Common myeloid progenitor, CD34-positive (primary cell): ENCODE data around the gene RIN3.

ENCODE experiments used
- CTCF ChIA-PET: fragments of 350-600 bp; sonication (Branson Sonifier 250); formaldehyde crosslinking; loops from one replicate; lab custom pipeline; 2021; ENCODE audit warnings: antibody characterized with exemption; lab: Charles Lee
- POLR2A ChIA-PET: fragments of 350-600 bp; sonication (Branson Sonifier 250); formaldehyde crosslinking; loops from one replicate; lab custom pipeline; 2021; ENCODE audit warnings: antibody characterized with exemption; lab: Charles Lee
- DNase-seq, 3 donors: peaks; one replicate each; pipeline versions ENCODE4 v3.0.0 to v3.0.0-alpha.2; 2013
- H3K27ac ChIP-seq, 2 experiments: 1 replicate in 1 of 2; 2 replicates in 1 of 2; pipeline ENCODE4 v1.7.0; 2013; ENCODE audit warnings: inconsistent platforms in 2 of 2, low read length in 2 of 2, mild to moderate bottlenecking in 2 of 2, low read depth in 1 of 2, moderate library complexity in 1 of 2; ENCODE audit not compliant: severe bottlenecking in 2 of 2, insufficient read depth in 1 of 2, poor library complexity in 1 of 2
- H3K27me3 ChIP-seq, 5 experiments: replicated peaks in 2 of 5; 1 replicate in 3 of 5; 2 replicates in 2 of 5; pipeline versions ENCODE4 v1.6.1 to v1.7.0; 2013; ENCODE audit warnings: low read length in 4 of 5, mild to moderate bottlenecking in 2 of 5, moderate library complexity in 2 of 5, inconsistent platforms in 1 of 5; ENCODE audit not compliant: insufficient read depth in 5 of 5, control insufficient read depth in 4 of 5
- H3K36me3 ChIP-seq, 4 experiments: 1 replicate in 2 of 4; 2 replicates in 2 of 4; pipeline versions ENCODE4 v1.6.1 to v1.7.0; 2013; ENCODE audit warnings: low read length in 3 of 4, control low read depth in 1 of 4, mild to moderate bottlenecking in 1 of 4; ENCODE audit not compliant: control insufficient read depth in 4 of 4, insufficient read depth in 4 of 4
- H3K4me1 ChIP-seq, 4 experiments: 1 replicate in 3 of 4; 2 replicates in 1 of 4; pipeline versions ENCODE4 v1.6.1 to v1.7.1; 2013; ENCODE audit warnings: low read length in 3 of 4, mild to moderate bottlenecking in 3 of 4, control low read depth in 1 of 4, inconsistent platforms in 1 of 4, moderate library complexity in 1 of 4; ENCODE audit not compliant: control insufficient read depth in 4 of 4, insufficient read depth in 4 of 4; ENCODE audit errors: control extremely low read depth in 1 of 4
- H3K4me3 ChIP-seq, 7 experiments: 1 replicate in 4 of 7; 2 replicates in 3 of 7; pipeline versions ENCODE4 v1.5.1 to v1.7.0; 2013; ENCODE audit warnings: mild to moderate bottlenecking in 7 of 7, low read length in 6 of 7, moderate library complexity in 6 of 7, inconsistent platforms in 2 of 7, low read depth in 2 of 7, control low read depth in 1 of 7; ENCODE audit not compliant: insufficient read depth in 4 of 7, control insufficient read depth in 1 of 7; ENCODE audit errors: extremely low read depth in 1 of 7
- H3K9me3 ChIP-seq, 5 experiments: 1 replicate in 4 of 5; 2 replicates in 1 of 5; pipeline versions ENCODE4 v1.6.1 to v1.7.1; 2013; ENCODE audit warnings: low read length in 4 of 5, mild to moderate bottlenecking in 2 of 5, inconsistent platforms in 1 of 5, low read depth in 1 of 5, moderate library complexity in 1 of 5; ENCODE audit not compliant: control insufficient read depth in 4 of 5, insufficient read depth in 2 of 5; ENCODE audit errors: control extremely low read depth in 1 of 5
- WGBS: methylation state at CpG from one replicate; pipeline ENCODE4 v1.1.5; 2013; ENCODE audit not compliant: insufficient coverage; 5-methylcytosine and 5-hydroxymethylcytosine counted together

Gene RIN3

DNA sequence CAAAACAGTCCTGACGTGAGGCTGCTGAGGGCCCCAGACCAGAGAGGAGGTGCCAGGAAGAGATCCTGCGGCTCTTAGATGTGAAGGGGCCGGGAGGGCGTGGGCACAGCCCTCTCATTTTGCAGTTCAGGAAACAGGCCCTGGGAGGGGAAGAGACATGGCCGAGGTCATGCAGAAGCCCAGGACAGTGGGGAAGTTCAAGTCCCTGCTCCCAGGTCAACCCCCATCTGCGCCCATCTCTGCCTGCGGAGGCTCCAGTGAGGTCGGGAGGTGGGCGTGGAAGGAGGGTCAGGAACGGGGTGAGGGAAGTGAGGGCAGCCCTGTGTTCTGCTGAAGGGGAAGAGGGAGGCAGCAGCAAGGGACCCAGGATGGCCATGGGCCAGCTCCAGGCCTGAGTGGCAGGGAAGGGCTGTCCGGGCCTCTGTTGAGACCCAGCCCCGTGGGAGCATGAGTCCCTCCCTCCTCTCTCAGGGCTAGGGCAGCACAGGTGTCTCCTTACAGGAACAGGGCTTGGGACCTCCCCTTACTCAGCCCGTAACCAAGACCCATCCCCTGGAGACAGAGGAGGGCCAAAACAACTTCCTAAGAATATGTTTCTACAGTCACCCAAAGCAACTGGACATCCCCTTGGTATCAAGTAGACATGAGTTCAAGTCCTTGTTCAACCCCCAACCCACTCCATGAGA lies 144.0 kb downstream of the RIN3 start:
- peak overlapping the region in 1 of 2 experiments; percentile 77 for H3K27ac ChIP-seq
- H3K27me3 ChIP-seq, result no peaks in the 10 kb centered on the region
- peak in 1 of 3 donors; percentile 53 for DNase-seq
- H3K9me3 ChIP-seq, result no peaks in the 10 kb centered on the region
- peak overlapping the region in 5 of 7 experiments; percentile 19 to 58 (median 35) for H3K4me3 ChIP-seq
- POLR2A ChIA-PET, result interaction anchor here (0.6 kb wide), 1 partner anchor 132 kb away, joined by 3 read pairs; no protein-coding TSS in a partner anchor
- peaks cover 33 to 92% (median 85%) of the 10 kb centered on the region in 4 experiments for H3K4me1 ChIP-seq
- 6% methylated on average over 12 of the region's 13 CpGs for WGBS
- H3K36me3 ChIP-seq, result peaks cover 13 to 72% (median 40%) of the 10 kb centered on the region in 4 experiments
- CTCF ChIA-PET, result interaction anchor here (0.6 to 4.3 kb wide), 6 partner anchors 7 to 43 kb away, joined by 3 to 29 read pairs (median 4); no protein-coding TSS in a partner anchor

DNA sequence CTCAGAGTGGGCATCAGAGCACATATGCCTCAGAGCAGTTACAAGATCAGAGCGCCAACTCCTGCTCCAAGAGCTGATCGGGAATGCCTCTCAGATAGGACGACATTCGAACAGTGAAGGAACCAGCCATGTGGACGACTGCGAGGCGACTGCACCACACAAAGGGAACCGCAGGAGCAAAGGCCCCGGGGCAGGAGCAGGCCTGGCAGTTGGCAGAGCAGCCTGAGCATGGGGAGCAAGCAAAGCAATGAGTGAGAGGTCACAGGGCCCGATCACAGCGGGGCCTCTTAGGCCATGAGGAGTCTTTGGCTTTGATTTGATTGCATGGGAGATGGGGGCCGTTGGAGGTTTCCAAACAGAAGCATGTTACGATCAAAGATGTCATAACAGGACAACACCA lies 144.6 kb downstream of the RIN3 start:
- H3K27ac ChIP-seq, result peak overlapping the region; percentile 5 to 77
- no peak for DNase-seq
- H3K9me3 ChIP-seq, result no peaks in the 10 kb centered on the region
- peaks cover 13 to 74% (median 44%) of the 10 kb centered on the region in 4 experiments for H3K36me3 ChIP-seq
- WGBS, result 85% methylated on average over 13 of the region's 13 CpGs
- no peaks in the 10 kb centered on the region for H3K27me3 ChIP-seq
- H3K4me3 ChIP-seq, result peak overlapping the region in 2 of 7 experiments; percentile 9 to 58
- POLR2A ChIA-PET, result no interaction called here
- peaks cover 33 to 89% (median 82%) of the 10 kb centered on the region in 4 experiments for H3K4me1 ChIP-seq
- CTCF ChIA-PET, result interaction anchor here (0.6 to 4.3 kb wide), 5 partner anchors 12 to 44 kb away, joined by 3 to 29 read pairs (median 3); no protein-coding TSS in a partner anchor

DNA sequence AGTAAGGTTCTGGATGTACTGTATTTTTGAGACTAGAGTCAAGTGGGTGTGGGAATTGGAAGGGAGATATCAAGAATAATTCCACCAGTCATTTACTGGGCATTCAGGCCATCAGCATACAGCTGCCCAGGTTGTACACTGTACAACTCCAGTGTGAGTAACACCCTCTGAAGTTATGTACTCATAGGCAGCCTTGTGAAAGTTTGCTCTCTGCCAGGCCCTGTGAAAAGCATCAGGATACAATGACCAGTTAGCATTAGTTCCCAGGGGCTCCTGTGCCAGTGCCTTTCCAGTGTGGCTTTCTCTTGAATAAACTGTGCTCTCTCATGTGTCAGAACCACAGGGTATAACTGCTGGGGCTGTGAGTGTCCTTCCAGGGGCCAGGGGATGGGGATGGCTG lies 145.1 kb downstream of the RIN3 start:
- DNase-seq, result no peak
- ChIA-PET CTCF (interaction anchor here (1.3 to 4.3 kb wide), 4 partner anchors 11 to 45 kb away, joined by 3 to 29 read pairs (median 16); no protein-coding TSS in a partner anchor), POLR2A (no interaction called here)
- H3K27ac ChIP-seq, result peak overlapping the region; percentile 5 to 77
- peaks cover 33 to 89% (median 83%) of the 10 kb centered on the region in 4 experiments for H3K4me1 ChIP-seq
- no peaks in the 10 kb centered on the region for H3K27me3 ChIP-seq
- no peaks in the 10 kb centered on the region for H3K9me3 ChIP-seq
- H3K4me3 ChIP-seq, result peak overlapping the region in 1 of 7 experiments; percentile 16
- H3K36me3 ChIP-seq, result peaks cover 13 to 79% (median 48%) of the 10 kb centered on the region in 4 experiments

DNA sequence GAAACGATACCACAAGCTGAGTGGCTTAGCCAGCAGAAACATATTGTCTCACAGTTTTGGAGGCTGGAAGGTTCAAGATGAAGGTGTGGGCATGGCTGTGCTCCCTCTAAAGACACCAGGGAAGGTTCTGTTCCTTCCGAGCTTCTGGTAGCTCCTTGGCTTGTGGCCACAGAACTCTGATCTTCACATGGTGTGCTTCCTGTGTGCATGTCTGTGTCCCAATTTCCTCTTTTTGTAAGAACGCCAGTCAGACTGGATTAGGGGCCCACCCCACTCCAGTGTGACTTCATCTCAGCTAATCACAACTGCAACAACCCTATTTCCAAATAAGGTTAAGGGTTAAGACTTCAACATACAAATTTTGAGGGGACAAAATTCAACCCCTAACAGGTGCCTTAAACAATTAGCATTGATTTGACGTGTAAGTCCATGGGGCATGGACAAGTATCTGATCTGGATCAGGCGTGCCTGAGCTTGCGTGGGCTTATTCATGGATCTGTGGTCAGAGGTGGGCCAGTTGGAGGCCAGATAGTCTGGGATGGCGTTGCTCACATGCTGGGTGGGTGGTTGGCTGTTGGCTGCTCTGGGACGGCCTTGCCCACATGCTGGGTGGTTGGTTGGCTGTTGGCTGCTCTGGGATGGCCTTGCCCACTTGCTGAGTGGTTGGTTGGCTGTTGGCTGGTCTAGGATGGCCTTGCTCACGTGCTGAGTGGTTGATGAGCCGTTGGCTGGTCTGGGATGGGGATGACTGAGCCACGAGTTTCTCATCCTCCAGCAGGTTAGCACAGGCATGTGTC lies 146.4 kb downstream of the RIN3 start:
- POLR2A ChIA-PET, result interaction anchor here (1.2 to 1.7 kb wide), 2 partner anchors 9 to 10 kb away, joined by 3 to 8 read pairs; no protein-coding TSS in a partner anchor
- H3K36me3 ChIP-seq, result peaks cover 15 to 85% (median 52%) of the 10 kb centered on the region in 4 experiments
- peak; percentile 82 to 94 (median 91) for DNase-seq
- CTCF ChIA-PET, result interaction anchor here (0.6 to 4.3 kb wide), 8 partner anchors 10 to 60 kb away, joined by 3 to 29 read pairs (median 6); no protein-coding TSS in a partner anchor
- peak overlapping the region; percentile 48 to 77 for H3K27ac ChIP-seq
- peak overlapping the region in 3 of 7 experiments; percentile 25 to 43 (median 30) for H3K4me3 ChIP-seq
- peaks cover 34 to 91% (median 85%) of the 10 kb centered on the region in 4 experiments for H3K4me1 ChIP-seq
- H3K9me3 ChIP-seq, result no peaks in the 10 kb centered on the region
- WGBS, result 67% methylated on average over 7 of the region's 11 CpGs
- H3K27me3 ChIP-seq, result no peaks in the 10 kb centered on the region

DNA sequence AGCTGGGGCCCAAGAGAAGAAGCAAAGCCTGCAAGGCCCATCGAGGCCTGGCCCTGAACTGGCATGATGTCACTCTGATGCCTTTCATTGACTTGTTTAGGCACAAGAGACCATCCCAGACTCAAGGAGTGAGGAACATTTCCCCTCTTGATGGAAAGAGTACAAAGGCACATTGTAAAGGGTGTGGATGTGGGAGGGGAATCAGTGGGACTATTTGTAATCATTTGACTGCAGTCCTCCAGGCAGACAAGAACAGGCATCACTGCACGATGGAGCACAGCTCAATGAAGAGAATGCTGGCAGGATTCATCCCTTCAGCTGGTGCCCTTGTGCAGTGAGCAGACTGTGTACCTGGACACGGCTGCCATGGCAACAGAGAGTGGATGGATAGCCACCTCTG lies 147.0 kb downstream of the RIN3 start:
- ChIA-PET POLR2A (interaction anchor here (0.6 to 1.7 kb wide), 3 partner anchors 9 to 1554 kb away, joined by 3 to 8 read pairs (median 3); no protein-coding TSS in a partner anchor), CTCF (interaction anchor here (1.0 to 3.7 kb wide), 3 partner anchors 9 to 61 kb away, joined by 3 to 25 read pairs (median 3); no protein-coding TSS in a partner anchor)
- 82% methylated on average over 3 of the region's 3 CpGs for WGBS

DNA sequence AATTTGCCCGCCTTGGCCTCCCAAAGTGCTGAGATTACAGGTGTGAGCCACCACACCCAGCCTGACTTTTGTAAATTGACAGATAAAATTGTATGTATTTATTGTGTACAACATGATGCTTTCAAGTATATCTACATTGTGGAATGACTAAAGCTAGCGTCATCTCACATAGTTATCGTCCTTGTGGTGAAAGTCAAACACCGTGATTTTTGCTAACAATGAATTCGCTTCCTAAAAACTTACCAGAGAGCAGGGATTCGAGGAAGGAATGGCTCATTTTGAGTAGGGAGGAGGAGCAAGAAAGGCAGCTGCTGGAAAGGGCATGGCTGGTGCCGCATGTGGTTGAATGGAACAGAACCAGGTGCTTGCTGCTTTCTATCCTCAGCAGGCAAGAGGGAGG lies 149.5 kb downstream of the RIN3 start:
- DNase-seq, result no peak
- Histone ChIP-seq H3K36me3 (peaks cover 12 to 78% (median 51%) of the 10 kb centered on the region in 4 experiments), H3K4me3 (no peak overlapping the region), H3K9me3 (no peaks in the 10 kb centered on the region), H3K4me1 (peaks cover 21 to 89% (median 79%) of the 10 kb centered on the region in 4 experiments), H3K27ac (peak overlapping the region in 1 of 2 experiments; percentile 60), H3K27me3 (no peaks in the 10 kb centered on the region)
- ChIA-PET POLR2A (interaction anchor here (1.8 kb wide), 1 partner anchor 9 kb away, joined by 4 read pairs; no protein-coding TSS in a partner anchor), CTCF (interaction anchor here (1.0 to 1.7 kb wide), 4 partner anchors 9 to 66 kb away, joined by 3 to 7 read pairs (median 4); no protein-coding TSS in a partner anchor)
- WGBS, result 100% methylated on average over 7 of the region's 7 CpGs

More for the DNA sequence above, 147.0 kb downstream of the RIN3 start:
- H3K4me1 ChIP-seq, result peaks cover 29 to 89% (median 81%) of the 10 kb centered on the region in 4 experiments
- peak overlapping the region in 1 of 2 experiments; percentile 77 for H3K27ac ChIP-seq
- DNase-seq, result no peak
- H3K9me3 ChIP-seq, result no peaks in the 10 kb centered on the region
- peak overlapping the region in 1 of 7 experiments; percentile 25 for H3K4me3 ChIP-seq
- H3K36me3 ChIP-seq, result peaks cover 13 to 83% (median 52%) of the 10 kb centered on the region in 4 experiments
- H3K27me3 ChIP-seq, result no peaks in the 10 kb centered on the region
